Stimulated activated naive CD4-positive, alpha-beta T cell treated with Interleukin-2 at 50 U/mL for 16 hours (primary cell): ENCODE data around the gene INPP5K.
"Not testable (repeated sequence)": the region's sequence is repeated elsewhere in the genome, so short reads cannot be mapped to it uniquely, and the experiment has no call there.

ENCODE experiments used
- DNase-seq: peaks from one replicate; lab custom pipeline; 2025; lab: John Stamatoyannopoulos, UW

INPP5K gene

GRCh38 chr17:1516388-1517161 is at the start of gene INPP5K:
Gene INPP5K (minus strand): TSS chr17:1516612. CDS start chr17:1516499, 113 bp downstream.
- DNase-seq: peak; percentile 98

- no peak for DNase-seq
Observed at GRCh38 chr17:1565877-1566276, 49.5 kb upstream of the INPP5K start.

DNA sequence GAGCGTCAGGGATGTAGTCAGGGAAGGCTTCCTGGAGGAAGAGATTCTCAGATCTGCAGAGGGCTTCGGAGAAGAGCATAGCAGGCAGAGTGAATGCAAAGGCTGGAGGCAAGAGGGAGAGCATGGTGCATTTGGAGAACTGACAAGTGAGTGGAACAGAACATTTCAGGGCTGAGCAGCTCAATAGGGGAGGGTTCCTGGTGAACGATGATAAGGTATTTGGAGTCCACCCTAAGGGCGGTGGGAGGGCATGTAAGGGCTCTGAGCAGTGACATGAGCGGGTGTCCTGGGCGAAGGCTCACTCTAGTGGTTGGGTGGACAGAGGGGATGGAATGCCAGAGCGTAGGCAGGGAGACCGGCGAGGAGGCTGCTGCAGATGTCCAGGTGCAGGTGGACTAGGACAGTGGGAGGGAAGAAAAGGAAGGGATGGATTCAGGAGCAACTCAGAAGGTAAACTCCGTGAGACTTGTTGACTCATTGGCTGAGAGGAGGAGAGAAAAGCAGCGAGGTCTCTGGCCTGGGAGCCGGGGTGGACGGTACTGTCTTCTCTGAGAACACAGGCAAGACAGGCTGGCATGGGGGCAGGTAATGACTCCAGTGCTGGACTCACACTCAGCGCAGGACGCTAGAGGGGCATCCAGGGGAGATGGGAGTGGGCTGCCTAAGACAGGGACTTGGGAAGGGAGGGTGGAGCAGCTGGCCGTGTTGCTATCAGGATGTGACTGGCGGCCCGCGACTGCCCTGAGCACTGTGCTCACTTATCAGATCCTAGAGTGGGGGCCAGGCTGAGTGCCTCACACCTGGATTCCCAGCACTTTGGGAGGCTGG is 47.6 kb upstream of the INPP5K start:
- no peak for DNase-seq

GRCh38 chr17:1563471-1563785 is 47.0 kb upstream of the INPP5K start:
- DNase-seq: not testable (repeated sequence)

- DNase-seq: peak; percentile 29
Observed at GRCh38 chr17:1562176-1562643, 45.8 kb upstream of the INPP5K start.

DNA sequence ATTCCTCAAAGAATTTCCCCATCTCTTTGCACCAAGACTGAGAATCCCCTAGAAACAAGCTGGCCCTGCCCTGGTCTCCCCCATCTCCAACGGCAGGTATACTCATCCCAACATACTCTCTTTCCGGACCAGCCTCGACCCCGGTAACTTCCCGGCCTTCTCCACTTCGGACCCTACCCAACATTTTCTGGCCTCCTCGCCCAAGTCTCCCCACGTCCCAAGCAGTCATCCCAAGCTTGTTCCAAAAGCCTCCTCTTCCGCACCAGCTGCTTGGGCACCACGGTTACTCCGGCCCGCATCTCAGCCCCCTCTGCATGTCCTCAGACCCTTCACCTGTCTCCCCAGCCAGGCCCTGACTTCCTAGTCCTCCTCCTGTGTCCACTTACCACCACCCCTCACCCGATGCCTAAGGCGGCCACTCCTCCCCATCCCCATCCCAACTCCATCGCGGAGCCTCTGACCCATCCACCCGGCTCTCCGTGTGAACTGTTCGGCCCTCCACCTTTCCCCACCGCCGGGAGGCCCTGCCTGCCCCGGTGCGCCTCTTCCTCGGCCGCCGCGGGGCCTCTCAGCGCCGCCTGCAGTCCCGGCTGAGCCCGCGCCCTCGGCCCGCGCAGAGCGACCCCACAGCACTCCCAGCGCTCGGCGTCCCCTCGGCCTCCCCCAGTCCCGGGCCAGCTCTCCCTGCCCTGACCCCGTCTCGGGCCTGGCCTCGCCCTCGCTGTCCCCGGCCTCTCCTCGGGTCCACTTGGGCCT is 45.2 kb upstream of the INPP5K start:
- DNase-seq: peak; percentile 17

- no peak for DNase-seq
Observed at GRCh38 chr17:1560858-1561355, 44.5 kb upstream of the INPP5K start.

GRCh38 chr17:1560101-1560857 is 43.9 kb upstream of the INPP5K start:
- no peak for DNase-seq

- DNase-seq: no peak
Observed at GRCh38 chr17:1559047-1560043, 42.9 kb upstream of the INPP5K start.

- DNase-seq: no peak
Observed at GRCh38 chr17:1558401-1558800, 42.0 kb upstream of the INPP5K start.

GRCh38 chr17:1557355-1558095 is 41.1 kb upstream of the INPP5K start:
- DNase-seq: no peak

- DNase-seq: no peak
Observed at GRCh38 chr17:1555651-1556471, 39.4 kb upstream of the INPP5K start.

DNA sequence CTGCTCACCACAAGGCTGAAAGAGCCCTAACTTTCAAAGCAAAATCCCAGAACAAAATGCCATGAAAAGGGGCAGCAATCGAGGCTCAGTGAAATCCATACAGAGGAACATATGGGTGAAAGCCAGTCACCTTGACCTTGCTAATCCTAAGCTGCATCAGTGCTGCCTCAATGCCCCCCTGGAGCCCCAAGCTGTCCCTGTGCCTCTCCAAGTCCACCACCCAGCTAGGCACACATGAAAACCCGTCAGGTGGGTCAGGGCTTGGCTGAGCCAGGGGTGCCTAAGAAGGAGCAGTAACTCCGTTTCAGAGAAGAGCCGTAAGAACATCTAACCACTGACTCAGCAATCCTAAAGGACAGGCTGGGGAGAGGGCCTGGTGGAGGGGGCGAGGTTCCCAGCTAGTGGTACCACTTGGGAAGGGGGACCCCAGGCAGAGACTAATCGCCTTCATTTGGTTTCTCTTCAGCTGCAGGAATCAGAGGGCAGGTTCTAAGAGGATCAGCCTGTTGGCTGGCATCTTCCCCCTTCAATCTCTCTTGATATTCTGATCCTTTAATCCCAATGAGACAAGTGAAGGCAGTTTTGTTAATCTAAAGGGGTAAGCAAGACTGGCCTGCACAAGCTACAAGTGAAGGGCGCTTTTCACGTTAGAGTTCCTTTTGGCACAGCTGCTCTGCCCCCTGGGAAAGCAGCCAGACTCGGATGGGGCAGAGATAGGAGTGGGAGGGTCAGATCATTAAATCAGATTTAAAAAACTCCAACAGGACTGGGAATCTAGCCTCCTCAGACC is 38.5 kb upstream of the INPP5K start:
- no peak for DNase-seq

GRCh38 chr17:1553354-1554266 is 37.2 kb upstream of the INPP5K start:
- no peak for DNase-seq

GRCh38 chr17:1552932-1553331 is 36.5 kb upstream of the INPP5K start:
- DNase-seq: no peak

DNA sequence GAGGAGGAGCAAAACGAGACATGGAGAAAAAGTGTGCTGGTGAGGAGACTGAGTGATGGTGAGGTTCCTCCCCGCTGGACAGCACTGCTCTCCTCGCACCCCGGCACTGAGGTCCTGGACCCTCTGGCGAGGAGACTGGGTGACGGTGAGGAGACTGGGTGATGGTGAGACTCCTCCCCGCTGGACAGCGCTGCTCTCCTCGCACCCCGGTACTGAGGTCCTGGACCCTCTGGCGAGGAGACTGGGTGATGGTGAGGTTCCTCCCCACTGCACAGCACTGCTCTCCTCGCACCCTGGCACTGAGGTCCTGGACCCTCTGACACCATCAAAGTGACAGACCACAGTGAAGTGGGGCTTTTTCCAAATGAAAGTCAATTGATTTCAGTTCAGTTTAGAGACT is 35.3 kb upstream of the INPP5K start:
- DNase-seq: no peak

DNA sequence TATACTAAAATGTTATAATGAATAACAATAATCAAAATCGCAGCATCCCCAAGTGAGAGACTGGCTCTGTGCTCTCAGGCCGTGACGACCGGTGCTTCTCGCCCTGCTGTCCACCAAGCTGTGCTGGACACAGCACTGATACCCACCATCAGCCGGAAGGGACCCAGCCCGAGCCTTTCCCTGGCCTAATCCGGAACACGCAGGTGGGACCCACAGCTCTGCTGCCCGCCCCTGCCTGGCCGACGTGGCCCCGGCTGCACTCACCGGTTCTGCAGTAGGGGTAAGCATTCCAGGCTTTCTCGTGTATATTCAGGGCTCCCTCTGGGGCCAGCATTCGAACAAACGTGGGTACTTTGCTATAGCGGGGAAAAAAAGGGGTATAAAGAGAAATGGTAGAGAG is 31.6 kb upstream of the INPP5K start:
- DNase-seq: no peak
